ENCODE measurements around the gene COQ9. TPM values are rescaled to one million over a fixed set of nuclear protein-coding genes. Genes with fewer than 3 reads are reported as not detected.

Gene COQ9
- polyA plus RNA-seq, 4 donors = 96.9 to 115 (median 102) TPM

- no peak for DNase-seq (ENCODE audit: low read depth in 4 of 4, low spot score in 2 of 4)
These were observed 62.1 kb downstream of the COQ9 start for GRCh38 chr16:57509231-57509923.

- DNase-seq (ENCODE audit: low read depth in 4 of 4, low spot score in 2 of 4) = no peak
These were observed 63.0 kb downstream of the COQ9 start for GRCh38 chr16:57510016-57510871.

Other genes with a start within 250 kb of the COQ9 start
- gene ARL2BP, start 202.2 kb upstream of the COQ9 start, polyA plus RNA-seq (ENCODE audit: insufficient read length in 4 of 4) = 10 to 100 TPM; 70.0 to 82.8 (median 77.5) TPM
- gene PLLP, start 162.8 kb upstream of the COQ9 start, polyA plus RNA-seq (ENCODE audit: insufficient read length in 4 of 4) = 10 to 100 TPM; 18.6 to 33.5 (median 21.6) TPM
- gene CCL22, start 88.7 kb upstream of the COQ9 start, polyA plus RNA-seq (ENCODE audit: insufficient read length in 4 of 4) = under 1 TPM; 0.04 to 0.19 (median 0.13) TPM
- 10 to 100 TPM; 24.6 to 48.4 (median 31.7) TPM for gene CX3CL1, start 75.0 kb upstream of the COQ9 start, polyA plus RNA-seq (ENCODE audit: insufficient read length in 4 of 4)
- under 1 TPM in 1 of 4 donors, not detected in 3; 0.25 TPM for gene CCL17, start 42.7 kb upstream of the COQ9 start, polyA plus RNA-seq (ENCODE audit: insufficient read length in 4 of 4)
- 10 to 100 TPM; 92.4 to 96.9 (median 93.4) TPM for gene CIAPIN1, start 94 bp upstream of the COQ9 start, polyA plus RNA-seq (ENCODE audit: insufficient read length in 4 of 4)
- gene POLR2C, start 15.2 kb downstream of the COQ9 start, polyA plus RNA-seq (ENCODE audit: insufficient read length in 4 of 4) = 10 to 100 TPM; 85.0 to 88.9 (median 86.3) TPM
- 10 to 100 TPM; 31.7 to 40.0 (median 35.5) TPM for gene DOK4, start 39.0 kb downstream of the COQ9 start, polyA plus RNA-seq (ENCODE audit: insufficient read length in 4 of 4)
- 10 to 100 TPM; 14.9 to 25.6 (median 18.6) TPM for gene CCDC102A, start 89.1 kb downstream of the COQ9 start, polyA plus RNA-seq (ENCODE audit: insufficient read length in 4 of 4)
- gene ADGRG5, start 95.2 kb downstream of the COQ9 start, polyA plus RNA-seq (ENCODE audit: insufficient read length in 4 of 4) = 1 to 10 TPM; 1.1 to 2.0 (median 1.2) TPM
- gene ADGRG1, start 181.2 kb downstream of the COQ9 start, polyA plus RNA-seq (ENCODE audit: insufficient read length in 4 of 4) = 10 to 100 TPM; 70.6 to 91.4 (median 84.6) TPM
- gene ADGRG3, start 220.8 kb downstream of the COQ9 start, polyA plus RNA-seq (ENCODE audit: insufficient read length in 4 of 4) = under 1 TPM in 3 of 4 donors, not detected in 1; 0.23 to 0.32 (median 0.29) TPM
- 1 to 10 TPM; 3.0 to 3.9 (median 3.6) TPM for gene DRC7, start 247.3 kb downstream of the COQ9 start, polyA plus RNA-seq (ENCODE audit: insufficient read length in 4 of 4)

All from left renal cortex interstitium (tissue), 4 donors.